Left cardiac atrium (tissue), 4 donors: Measurements from ENCODE around the gene MEOX2. TPM values are rescaled to one million over a fixed set of nuclear protein-coding genes. Genes with fewer than 3 reads are reported as not detected.

Experiments used
- ATAC-seq, 2 donors: fragments of 200-7000 bp; cut with Tn5 transposase; one replicate each; pipeline ENCODE4 v1.9.1; 2020; ENCODE audit warnings: mild to moderate bottlenecking in 2 of 2, moderate library complexity in 2 of 2
- DNase-seq: peaks from one replicate; pipeline ENCODE4 v3.0.0-alpha.2; 2020
- intact Hi-C, 2 donors: fragments of 100-400 bp; cut with DNase I; formaldehyde crosslinking; loops; one replicate each; pipeline versions ENCODE4 v1.14.1 to v1.15.1; 2022 to 2023
- total RNA-seq, 2 donors: library from RNA; stranded (reverse); fragmentation: NEBNext Ultra II Directional; extraction: Animal tissue kit (Norgen Biotek cat#: 25700); gene quantifications; one replicate each; pipeline ENCODE4 v1.2.1, GENCODE V29; 2021
- donor health status: DM: no; HTN: yes; CAD: no.
- donor health status: DM: no; HTN: yes; CAD: no; lungs with severe emphysema.
- donor health status: DM: yes; HTN: yes; CAD: no.
- donor health status: Dilated cardiomyopathy.

MEOX2 gene
- total RNA-seq, 2 donors from 2014 or later = 6.3 to 12.9 TPM

- DNase-seq (no peak), ATAC-seq (no peak)
- intact Hi-C loops = no loop called here
Measured at GRCh38 chr7:15643000-15643705, 43.3 kb downstream of the MEOX2 start.

- peak in 1 of 2 donors; percentile 26 for ATAC-seq
Measured at GRCh38 chr7:15628876-15629275, 57.6 kb downstream of the MEOX2 start.

GRCh38 chr7:15626041-15626440 lies 60.4 kb downstream of the MEOX2 start:
- no peak for ATAC-seq
- intact Hi-C loops = no loop called here
- no peak for DNase-seq

More at GRCh38 chr7:15628876-15629275, 57.6 kb downstream of the MEOX2 start:
- DNase-seq = no peak
- intact Hi-C loops = no loop called here

GRCh38 chr7:15625466-15625865 lies 61.0 kb downstream of the MEOX2 start:
- intact Hi-C loops = no loop called here
- no peak for DNase-seq
- ATAC-seq = no peak

GRCh38 chr7:15621468-15621867 lies 65.0 kb downstream of the MEOX2 start:
- intact Hi-C loops = no loop called here

GRCh38 chr7:15620491-15621185 lies 65.8 kb downstream of the MEOX2 start:
- intact Hi-C loops = no loop called here
- DNase-seq (no peak), ATAC-seq (no peak)

More at GRCh38 chr7:15621468-15621867, 65.0 kb downstream of the MEOX2 start:
- DNase-seq (no peak), ATAC-seq (no peak)

- DNase-seq = no peak
- no peak for ATAC-seq
- intact Hi-C loops = no loop called here
Measured at GRCh38 chr7:15618275-15618674, 68.2 kb downstream of the MEOX2 start.

- DNase-seq (no peak), ATAC-seq (no peak)
- intact Hi-C loops = no loop called here
Measured at GRCh38 chr7:15612205-15612604, 74.3 kb downstream of the MEOX2 start.

GRCh38 chr7:15610503-15610902 lies 76.0 kb downstream of the MEOX2 start:
- ATAC-seq (no peak), DNase-seq (no peak)
- intact Hi-C loops = no loop called here

- ATAC-seq = peak in 1 of 2 donors; percentile 40
Measured at GRCh38 chr7:15609287-15609686, 77.2 kb downstream of the MEOX2 start.

GRCh38 chr7:15607529-15608210 lies 78.8 kb downstream of the MEOX2 start:
- no peak for ATAC-seq
- no peak for DNase-seq
- intact Hi-C loops = no loop called here

More at GRCh38 chr7:15609287-15609686, 77.2 kb downstream of the MEOX2 start:
- intact Hi-C loops = no loop called here
- DNase-seq = no peak

- ATAC-seq (no peak), DNase-seq (no peak)
- intact Hi-C loops = no loop called here
Measured at GRCh38 chr7:15606561-15606960, 79.9 kb downstream of the MEOX2 start.

- intact Hi-C loops = no loop called here
- no peak for ATAC-seq
- no peak for DNase-seq
Measured at GRCh38 chr7:15604166-15604565, 82.3 kb downstream of the MEOX2 start.

- ATAC-seq (no peak), DNase-seq (no peak)
- intact Hi-C loops = no loop called here
Measured at GRCh38 chr7:15603124-15603523, 83.4 kb downstream of the MEOX2 start.

GRCh38 chr7:15602236-15602635 lies 84.2 kb downstream of the MEOX2 start:
- intact Hi-C loops = no loop called here
- ATAC-seq = no peak
- no peak for DNase-seq

- ATAC-seq = no peak
- intact Hi-C loops = no loop called here
- DNase-seq = no peak
Measured at GRCh38 chr7:15601175-15601574, 85.3 kb downstream of the MEOX2 start.

- ATAC-seq (no peak), DNase-seq (no peak)
- intact Hi-C loops = no loop called here
Measured at GRCh38 chr7:15600298-15600697, 86.2 kb downstream of the MEOX2 start.

GRCh38 chr7:15594461-15594860 lies 92.0 kb downstream of the MEOX2 start:
- ATAC-seq (no peak), DNase-seq (no peak)
- intact Hi-C loops = no loop called here

- DNase-seq (no peak), ATAC-seq (no peak)
- intact Hi-C loops = no loop called here
Measured at GRCh38 chr7:15593382-15593781, 93.1 kb downstream of the MEOX2 start.

GRCh38 chr7:15586266-15586665 lies 100.2 kb downstream of the MEOX2 start:
- intact Hi-C loops = no loop called here
- ATAC-seq (no peak), DNase-seq (no peak)
